NAMALWA (cell line): ENCODE data around the gene ADAMTS6.

ENCODE experiments used
- DNase-seq: peaks from one replicate; pipeline ENCODE4 v3.0.0-alpha.2; 2015; ENCODE audit warnings: low spot score

Gene ADAMTS6

GRCh38 chr5:65103756-65104440, 377.8 kb downstream of the ADAMTS6 start:
- DNase-seq = no peak

- DNase-seq = peak; percentile 64
Measured at GRCh38 chr5:65102976-65103711, 378.6 kb downstream of the ADAMTS6 start.

GRCh38 chr5:65102371-65102975, 379.2 kb downstream of the ADAMTS6 start:
- DNase-seq = no peak

- DNase-seq = no peak
Measured at GRCh38 chr5:65101632-65102100, 380.1 kb downstream of the ADAMTS6 start.

- DNase-seq = peak; percentile 34
Measured at GRCh38 chr5:65100911-65101631, 380.6 kb downstream of the ADAMTS6 start.
